ENCODE results near the gene GNAZ.

GRCh38 chr22:23054531-23055257 is 15.6 kb upstream of the GNAZ start:
- TF ChIP-seq, protein P1, sequence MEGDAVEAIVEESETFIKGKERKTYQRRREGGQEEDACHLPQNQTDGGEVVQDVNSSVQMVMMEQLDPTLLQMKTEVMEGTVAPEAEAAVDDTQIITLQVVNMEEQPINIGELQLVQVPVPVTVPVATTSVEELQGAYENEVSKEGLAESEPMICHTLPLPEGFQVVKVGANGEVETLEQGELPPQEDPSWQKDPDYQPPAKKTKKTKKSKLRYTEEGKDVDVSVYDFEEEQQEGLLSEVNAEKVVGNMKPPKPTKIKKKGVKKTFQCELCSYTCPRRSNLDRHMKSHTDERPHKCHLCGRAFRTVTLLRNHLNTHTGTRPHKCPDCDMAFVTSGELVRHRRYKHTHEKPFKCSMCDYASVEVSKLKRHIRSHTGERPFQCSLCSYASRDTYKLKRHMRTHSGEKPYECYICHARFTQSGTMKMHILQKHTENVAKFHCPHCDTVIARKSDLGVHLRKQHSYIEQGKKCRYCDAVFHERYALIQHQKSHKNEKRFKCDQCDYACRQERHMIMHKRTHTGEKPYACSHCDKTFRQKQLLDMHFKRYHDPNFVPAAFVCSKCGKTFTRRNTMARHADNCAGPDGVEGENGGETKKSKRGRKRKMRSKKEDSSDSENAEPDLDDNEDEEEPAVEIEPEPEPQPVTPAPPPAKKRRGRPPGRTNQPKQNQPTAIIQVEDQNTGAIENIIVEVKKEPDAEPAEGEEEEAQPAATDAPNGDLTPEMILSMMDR (IDR thresholded peaks at IDR 0.05): no peak
- no peak for TF ChIP-seq EZH2 (IDR thresholded peaks at IDR 0.05; ENCODE audit: borderline replicate concordance, insufficient read depth, low read depth, low read length, poor library complexity, severe bottlenecking)

Data from B cell (primary cell).